Lower leg skin (tissue), 3 donors: ENCODE measurements around the gene DDX49.
"Not testable (repeated sequence)": the region's sequence is repeated elsewhere in the genome, so short reads cannot be mapped to it uniquely, and the experiment has no call there.

Experiments used
- CTCF ChIP-seq, 3 donors: fragments of 450-650 bp; IDR thresholded peaks; one replicate each; pipeline ENCODE4 v1.5.1; 2016; ENCODE audit warnings: antibody characterized with exemption in 3 of 3, mild to moderate bottlenecking in 3 of 3, moderate library complexity in 2 of 3
- POLR2A ChIP-seq, 2 donors: fragments of 450-650 bp; IDR thresholded peaks; one replicate each; pipeline ENCODE4 v1.6.1; 2016 to 2017; ENCODE audit warnings: antibody characterized with exemption in 2 of 2, mild to moderate bottlenecking in 1 of 2, moderate library complexity in 1 of 2

- not testable (repeated sequence) for TF ChIP-seq CTCF, POLR2A (IDR thresholded peaks at IDR 0.05)
These were observed 33.0 kb downstream of the DDX49 start for GRCh38 chr19:18952364-18953003.
